Midbrain (tissue), 1 donor: ENCODE data around the gene SLC6A16.
"Not testable (repeated sequence)": the region's sequence is repeated elsewhere in the genome, so short reads cannot be mapped to it uniquely, and the experiment has no call there.

ENCODE experiments used
- DNase-seq: peaks from one replicate; lab custom pipeline; 2025; lab: John Stamatoyannopoulos, UW

The SLC6A16 gene

GRCh38 chr19:49324801-49325576, at the start of gene SLC6A16:
Gene SLC6A16 (minus strand): TSS chr19:49325191. CDS start chr19:49311347, 13,844 bp downstream.
- DNase-seq: no peak

- not testable (repeated sequence) for DNase-seq
Measured at GRCh38 chr19:49373174-49373573, 48.2 kb upstream of the SLC6A16 start.

GRCh38 chr19:49371184-49371583, 46.2 kb upstream of the SLC6A16 start:
- DNase-seq: no peak

- no peak for DNase-seq
Measured at GRCh38 chr19:49368711-49369358, 43.8 kb upstream of the SLC6A16 start.

- no peak for DNase-seq
Measured at GRCh38 chr19:49366110-49366509, 41.1 kb upstream of the SLC6A16 start.

GRCh38 chr19:49364083-49364737, 39.2 kb upstream of the SLC6A16 start:
- no peak for DNase-seq

- no peak for DNase-seq
Measured at GRCh38 chr19:49363268-49364082, 38.5 kb upstream of the SLC6A16 start, which contains the start of gene DKKL1. Gene DKKL1 (plus strand): TSS chr19:49363877. CDS start chr19:49363999, 122 bp downstream.

GRCh38 chr19:49362929-49363267, 37.9 kb upstream of the SLC6A16 start:
- DNase-seq: no peak

GRCh38 chr19:49362048-49362928, 37.3 kb upstream of the SLC6A16 start, which contains the start of gene TEAD2:
Gene TEAD2 (minus strand): TSS chr19:49362416. CDS start chr19:49360075, 2,341 bp downstream.
- no peak for DNase-seq

GRCh38 chr19:49361438-49362047, 36.6 kb upstream of the SLC6A16 start:
- DNase-seq: no peak

- DNase-seq: no peak
Measured at GRCh38 chr19:49359851-49360820, 35.1 kb upstream of the SLC6A16 start.

- DNase-seq: no peak
Measured at GRCh38 chr19:49357186-49357585, 32.2 kb upstream of the SLC6A16 start.

- DNase-seq: no peak
Measured at GRCh38 chr19:49356382-49356781, 31.4 kb upstream of the SLC6A16 start.

- no peak for DNase-seq
Measured at GRCh38 chr19:49355909-49356353, 30.9 kb upstream of the SLC6A16 start.

GRCh38 chr19:49349567-49349966, 24.6 kb upstream of the SLC6A16 start:
- no peak for DNase-seq

- DNase-seq: no peak
Measured at GRCh38 chr19:49348305-49349189, 23.6 kb upstream of the SLC6A16 start.

GRCh38 chr19:49347835-49348234, 22.8 kb upstream of the SLC6A16 start:
- DNase-seq: peak; percentile 4

- no peak for DNase-seq
Measured at GRCh38 chr19:49347191-49347590, 22.2 kb upstream of the SLC6A16 start.
